HG02798 (cell line): ENCODE results near the gene ANKEF1.
A peak's percentile ranks its signal among the peaks of the same experiment; 100 is the strongest.

Source experiments
- ATAC-seq: cut with Tn5 transposase; IDR thresholded peaks from one replicate; pipeline ENCODE4 v1.9.1; 2021; ENCODE audit warnings: mild to moderate bottlenecking; ENCODE audit not compliant: unreplicated experiment, poor library complexity

The ANKEF1 gene

DNA sequence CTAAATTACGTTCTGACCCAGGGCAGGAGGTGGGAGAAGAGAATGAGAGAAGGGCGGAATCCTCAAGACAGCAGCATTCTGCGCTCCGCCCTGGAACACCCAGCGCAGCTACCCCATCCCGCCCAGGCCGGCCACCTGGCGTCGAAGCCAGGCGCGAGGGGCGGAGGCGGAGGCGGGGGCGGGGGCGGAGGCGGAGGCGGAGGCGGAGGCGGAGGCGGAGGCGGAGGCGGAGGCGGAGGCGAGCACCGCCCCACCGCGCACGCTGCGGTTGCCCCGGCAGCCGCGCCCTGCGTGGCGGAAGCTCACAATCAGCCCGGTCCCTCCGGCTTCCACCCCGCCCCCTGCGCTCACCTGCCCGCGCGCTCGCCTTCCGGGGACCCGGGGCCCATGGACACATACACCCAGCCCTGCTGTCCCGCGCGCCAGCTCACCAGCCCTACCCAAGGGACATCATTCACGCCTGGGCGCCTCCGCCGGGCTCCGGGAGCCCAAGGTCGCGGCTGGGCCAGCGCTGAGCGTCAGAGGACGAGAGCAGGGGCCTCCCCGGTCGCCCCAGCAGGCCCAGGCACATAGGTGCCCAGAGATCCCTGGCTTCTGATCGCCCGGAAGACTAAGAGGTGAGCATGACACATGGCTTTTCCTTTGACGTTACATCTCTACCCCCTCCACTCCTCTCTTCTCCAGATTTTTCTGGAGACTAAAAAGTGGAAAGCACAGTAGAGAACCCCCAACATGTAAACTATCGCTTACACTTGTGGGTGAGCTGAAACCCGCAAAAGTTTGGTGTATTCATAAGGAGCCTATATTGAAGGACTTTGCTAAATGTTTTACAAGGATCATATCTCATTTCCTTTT, at the start of gene ANKEF1:
Gene ANKEF1 (plus strand): TSS at position 271 of the 855 bp plus-strand sequence. CDS start 3,315 bp downstream, outside the sequence.
- peak; percentile 95 for ATAC-seq

DNA sequence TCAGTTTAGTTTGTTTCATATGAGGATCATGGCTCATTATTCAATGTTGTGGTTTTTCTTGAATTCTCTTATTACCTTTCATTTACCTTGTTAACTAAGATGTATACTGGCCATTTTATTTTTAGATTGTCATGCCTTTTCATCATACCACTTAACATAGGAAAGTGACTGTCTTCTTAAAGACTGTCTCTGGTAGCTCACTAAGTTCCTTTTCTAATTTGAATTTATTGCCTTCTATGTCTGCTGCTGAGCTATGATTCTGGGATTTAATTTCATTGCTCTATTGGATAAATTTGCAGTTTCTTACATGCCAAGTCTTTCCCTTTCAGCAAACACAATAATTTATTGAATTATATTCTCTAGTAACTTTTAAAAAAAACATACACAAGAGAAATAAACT, 49.5 kb upstream of the ANKEF1 start:
- ATAC-seq: no peak

DNA sequence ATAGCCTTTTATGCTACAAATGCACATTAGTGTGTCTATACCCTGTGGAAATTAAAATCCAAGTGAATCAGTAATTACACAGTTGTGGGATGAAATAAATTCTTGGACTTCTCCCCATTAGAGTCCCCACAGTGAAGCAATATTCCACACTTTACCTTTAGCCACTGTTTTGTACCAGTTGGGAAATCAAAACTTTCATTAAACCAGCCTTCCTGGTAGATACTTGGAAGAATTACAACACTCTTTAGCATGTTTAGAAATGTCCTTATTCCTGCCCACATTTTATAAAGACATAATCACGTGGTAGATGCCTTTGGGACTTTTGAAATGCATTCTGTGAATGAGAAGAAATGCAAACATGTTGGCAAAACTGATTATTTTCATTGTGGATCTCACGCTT, 49.0 kb upstream of the ANKEF1 start:
- no peak for ATAC-seq

DNA sequence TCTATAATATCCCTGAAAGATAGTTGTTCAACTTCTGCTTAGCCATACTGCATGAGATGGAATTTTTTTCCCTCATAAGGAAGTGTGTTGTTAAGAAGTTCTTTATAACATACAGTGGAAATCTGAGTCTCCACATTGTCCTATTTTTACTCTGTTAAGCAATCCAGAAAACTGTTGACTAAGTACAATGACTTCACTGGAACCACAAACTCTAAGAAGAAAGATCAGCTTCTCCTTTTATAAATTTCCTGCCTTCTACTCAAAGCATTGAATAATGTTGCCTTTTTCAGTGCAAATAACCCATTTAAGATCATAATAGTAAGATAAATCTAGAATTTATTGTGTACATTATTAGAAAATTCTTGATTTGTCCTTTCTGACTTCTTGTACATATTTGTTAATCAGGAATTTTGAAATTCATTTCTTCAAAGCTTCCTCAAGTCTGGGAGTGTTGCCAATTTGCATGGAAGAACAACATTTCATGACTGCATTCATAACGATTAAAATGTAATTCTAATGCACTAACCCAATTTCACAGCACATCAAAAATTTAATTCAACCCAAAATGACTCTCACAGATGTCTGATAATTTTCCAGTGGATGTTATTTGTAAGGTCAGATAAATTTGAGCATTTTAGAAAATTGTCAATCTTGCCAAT, 45.6 kb upstream of the ANKEF1 start:
- no peak for ATAC-seq

DNA sequence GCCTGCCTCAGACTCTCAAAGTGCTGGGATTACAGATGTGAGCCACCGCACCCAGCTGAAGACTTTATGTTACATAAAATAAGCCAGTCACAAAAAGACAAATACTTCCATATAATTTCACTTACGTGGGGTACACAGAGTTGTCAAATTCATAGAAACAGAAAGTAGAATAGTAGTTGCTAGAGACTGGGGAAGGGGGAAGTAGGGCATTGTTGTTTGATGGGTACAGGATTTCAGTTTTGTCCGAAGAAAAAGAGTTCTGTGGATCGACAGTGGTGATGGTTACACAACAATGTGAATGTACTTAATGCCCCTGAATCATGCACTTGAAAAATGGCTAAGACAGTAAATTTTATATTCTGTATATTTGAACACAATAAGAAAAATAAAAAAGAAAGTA, 41.6 kb upstream of the ANKEF1 start:
- no peak for ATAC-seq

DNA sequence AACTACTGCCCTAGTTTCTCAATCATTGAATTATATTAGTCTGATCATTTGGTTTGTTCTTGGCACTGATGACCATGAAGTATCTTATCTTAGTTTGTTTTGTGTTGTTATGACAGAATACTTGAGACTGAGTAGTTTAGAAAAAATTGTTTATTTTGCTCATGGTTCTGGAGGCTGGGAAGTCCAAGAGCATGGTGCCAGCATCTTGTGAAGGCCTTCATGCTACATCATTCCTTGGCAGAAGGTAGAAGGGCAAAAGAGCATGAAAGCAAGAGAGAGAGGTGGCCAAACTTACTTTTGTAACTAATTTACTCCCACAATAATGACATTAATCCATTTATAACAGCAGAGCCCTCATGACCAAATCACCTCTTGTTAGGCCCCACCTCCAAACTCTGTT, 40.1 kb upstream of the ANKEF1 start:
- no peak for ATAC-seq

DNA sequence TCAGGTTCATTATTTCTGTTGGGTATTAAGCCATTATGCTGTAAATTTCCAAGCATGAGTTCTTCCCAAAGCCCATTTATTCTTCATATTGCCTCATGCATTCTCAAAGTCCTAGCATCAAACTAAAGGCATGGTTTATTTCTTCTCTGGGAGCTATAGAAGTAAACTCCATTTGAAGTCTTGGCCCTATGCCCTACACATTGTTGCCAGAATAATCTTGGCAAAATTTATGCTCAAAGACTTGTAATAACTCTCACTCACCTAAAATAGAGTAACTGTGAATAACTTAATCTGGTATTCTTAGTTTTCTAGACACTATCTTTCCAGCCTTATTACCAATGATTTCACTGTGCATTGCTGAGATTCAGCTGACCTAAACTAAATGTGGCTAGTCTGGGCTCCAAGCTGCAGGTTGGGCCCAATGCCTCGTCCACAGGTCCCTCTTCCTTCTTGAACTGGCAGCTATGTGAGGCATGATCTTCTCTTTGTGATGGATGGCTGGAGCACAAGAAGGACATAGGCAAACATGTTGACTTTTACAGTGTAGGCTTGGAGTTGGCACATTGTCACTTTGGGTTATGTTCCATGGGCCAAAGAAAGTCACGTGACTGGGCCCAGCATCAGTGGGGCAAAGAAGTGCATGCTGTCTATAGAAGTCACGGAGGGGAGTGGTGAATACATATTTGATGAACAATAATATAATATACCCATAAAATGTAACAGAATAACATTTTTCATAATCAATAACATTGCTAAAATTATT, 39.1 kb upstream of the ANKEF1 start:
- ATAC-seq: no peak

DNA sequence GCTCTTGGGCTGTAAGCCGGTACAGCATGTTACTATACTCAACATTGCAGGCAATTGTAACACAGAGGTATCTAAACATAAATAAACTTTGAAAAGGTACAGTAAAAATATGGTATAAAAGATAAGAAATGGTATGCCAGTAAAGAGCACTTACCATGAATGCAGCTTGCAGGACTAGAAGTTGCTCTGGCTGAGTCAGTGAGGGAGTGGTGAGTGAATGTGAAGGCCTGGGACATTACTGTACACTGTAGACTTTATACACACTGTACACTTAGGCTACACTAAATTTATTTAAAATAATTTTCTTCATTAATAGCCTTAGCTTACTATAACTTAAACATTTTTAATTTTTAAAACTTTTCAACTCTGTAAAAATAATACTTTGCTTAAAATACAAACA, 37.8 kb upstream of the ANKEF1 start:
- no peak for ATAC-seq

DNA sequence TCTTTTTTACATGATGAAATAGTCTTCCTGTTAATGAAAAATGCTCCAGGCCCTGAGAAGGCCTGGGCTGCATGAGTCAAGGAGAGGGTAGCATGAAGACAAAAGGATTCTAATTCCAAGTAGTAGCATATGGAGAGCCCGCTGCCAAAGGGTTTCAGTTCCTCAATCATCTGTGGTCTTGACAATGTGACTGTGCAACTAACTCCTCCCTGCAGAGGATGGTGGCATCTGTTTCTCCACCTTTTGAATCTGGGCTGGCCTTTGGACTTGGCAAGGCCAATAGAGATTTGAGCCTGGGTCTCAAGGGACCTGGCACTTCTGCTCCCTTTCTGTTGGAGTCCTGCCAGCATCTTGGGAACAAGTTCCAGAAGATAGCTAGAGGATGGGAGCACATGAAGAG, 35.1 kb upstream of the ANKEF1 start:
- ATAC-seq: no peak

DNA sequence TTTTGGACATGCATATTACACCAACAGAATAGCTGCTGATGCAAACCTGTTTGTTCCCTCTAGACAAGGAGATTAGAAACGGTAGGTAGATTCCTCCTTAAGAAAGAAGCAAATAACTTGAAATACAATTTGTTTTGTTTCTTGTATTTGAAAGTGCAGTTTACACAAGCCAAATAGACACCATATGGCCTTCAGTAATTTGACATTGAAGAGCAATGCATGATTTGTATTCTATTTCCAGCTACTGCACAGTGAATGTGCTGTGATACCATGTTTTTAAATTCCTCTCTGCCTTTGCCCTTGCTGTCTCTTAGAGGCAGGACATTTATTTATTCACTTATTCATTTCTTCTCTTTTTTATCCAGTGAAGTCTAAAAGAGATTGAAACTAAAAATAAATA, 31.9 kb upstream of the ANKEF1 start:
- ATAC-seq: no peak

DNA sequence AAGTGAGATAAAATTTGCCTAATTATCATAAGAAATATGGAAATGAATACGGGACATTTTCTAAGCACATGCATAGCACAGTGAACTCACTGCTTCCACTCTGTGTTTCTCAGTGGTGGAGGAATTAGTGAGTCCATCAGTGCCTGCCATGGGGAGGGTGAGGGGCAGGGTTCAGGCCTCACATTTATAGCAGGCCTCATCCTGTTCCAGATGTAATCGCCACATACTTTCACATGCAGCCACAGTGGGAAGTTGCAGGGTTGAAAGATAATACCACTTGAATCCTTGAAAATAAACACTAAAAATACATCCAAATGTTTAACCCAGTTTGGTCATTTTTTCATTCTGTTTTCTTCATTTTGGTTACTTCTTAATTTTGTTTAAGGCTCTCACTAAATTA, 29.9 kb upstream of the ANKEF1 start:
- no peak for ATAC-seq

DNA sequence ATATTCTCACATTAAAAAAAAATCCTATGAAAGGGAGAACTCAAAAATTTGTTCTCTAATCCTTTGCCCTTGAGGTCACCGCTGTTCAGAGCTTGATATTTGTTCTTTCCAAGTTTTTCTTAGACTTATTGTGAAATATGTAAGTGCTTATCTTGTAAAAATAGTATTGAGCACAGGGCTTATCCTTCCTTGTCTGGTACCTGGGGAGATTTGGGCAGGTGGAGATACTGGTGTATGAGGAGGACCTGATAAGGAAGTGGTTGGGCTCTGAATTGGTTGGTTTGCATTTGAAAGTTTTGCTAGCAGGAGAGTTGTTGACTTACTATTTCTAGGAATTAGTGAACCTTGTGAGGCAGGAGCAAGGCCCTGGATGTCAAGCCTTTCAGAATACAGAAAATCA, 28.9 kb upstream of the ANKEF1 start:
- no peak for ATAC-seq

DNA sequence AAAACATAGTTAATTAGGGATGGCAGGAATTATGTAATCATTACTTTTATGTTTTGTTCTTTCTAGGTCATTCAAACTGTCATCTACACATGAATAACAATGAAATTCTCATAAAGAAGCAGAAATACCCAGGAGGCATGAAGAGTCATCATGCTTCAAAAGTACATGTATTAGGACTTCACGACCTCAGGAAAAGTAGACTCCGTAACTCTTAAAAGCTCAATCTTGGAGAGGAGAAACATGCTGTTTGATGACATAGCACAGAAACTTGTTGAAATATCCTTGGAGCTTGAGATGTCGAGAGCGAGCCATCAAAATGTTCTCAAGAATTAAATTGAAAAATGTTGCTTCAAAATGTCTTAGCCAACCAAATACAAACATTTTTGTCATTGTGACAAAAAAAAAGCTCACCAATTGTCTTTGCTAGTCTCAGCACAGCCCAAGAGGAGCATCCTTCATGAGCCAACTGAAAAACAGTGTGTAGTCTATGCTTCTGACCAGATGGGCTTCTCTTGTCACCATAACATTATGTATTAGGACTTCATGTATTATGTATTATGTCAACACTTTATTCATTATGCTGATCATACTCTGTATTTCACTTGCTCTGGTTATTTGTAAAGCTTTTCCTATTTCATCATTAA, 28.2 kb upstream of the ANKEF1 start:
- no peak for ATAC-seq

DNA sequence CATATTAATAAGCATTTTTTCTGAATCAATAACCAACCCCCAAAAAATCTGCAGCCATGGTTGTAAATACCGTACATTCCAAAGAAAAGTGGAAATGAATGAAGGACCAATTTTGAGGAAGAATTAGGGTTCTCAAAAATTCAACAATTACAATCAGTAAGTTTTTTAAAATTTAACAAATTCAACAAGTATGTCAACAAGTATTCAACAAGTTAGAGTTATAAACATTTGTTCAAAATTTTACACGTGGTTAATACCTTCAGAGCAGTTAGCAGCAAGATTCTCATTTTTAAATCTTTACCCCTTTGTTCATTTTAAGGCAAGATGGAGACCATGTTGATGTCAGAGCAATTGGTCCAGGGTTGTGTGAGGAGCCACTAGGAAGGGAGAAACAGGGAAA, 27.6 kb upstream of the ANKEF1 start:
- ATAC-seq: no peak

DNA sequence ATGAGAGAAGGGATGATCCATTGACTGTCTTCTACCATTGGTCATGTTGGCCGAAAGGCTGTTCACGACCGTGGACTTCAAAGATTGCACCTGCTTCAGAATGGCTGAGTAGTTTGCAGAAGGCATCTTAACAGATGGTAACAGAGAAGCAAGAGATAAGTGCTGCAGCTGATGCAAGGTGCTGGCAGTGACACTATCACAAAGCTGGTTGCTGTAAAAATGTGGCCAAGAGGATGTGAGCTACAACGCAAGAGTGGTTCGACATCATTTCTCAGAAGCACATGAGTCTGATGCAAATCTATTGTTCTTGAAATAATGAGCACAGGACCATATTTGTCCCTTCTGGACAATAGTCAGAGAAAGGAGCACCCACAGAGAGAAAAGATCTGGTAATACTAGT, 27.0 kb upstream of the ANKEF1 start:
- ATAC-seq: no peak

DNA sequence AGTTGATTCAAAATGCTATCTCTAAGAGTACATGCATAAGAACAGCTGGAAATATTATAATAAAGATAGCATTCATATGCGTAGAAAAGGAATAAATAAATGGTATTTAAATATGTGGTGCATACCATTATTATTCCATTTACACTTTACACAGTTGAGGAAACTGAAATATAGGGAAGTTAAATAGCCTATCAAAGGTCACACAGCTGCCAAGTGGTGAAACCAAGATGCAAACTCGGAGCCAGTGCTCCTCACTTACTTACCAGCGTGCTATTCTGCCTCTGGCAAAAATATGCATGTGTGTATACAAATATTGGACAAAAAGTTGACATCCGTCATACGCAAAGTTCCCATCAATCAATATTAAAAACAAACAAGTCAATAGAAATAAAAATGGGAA, 22.3 kb upstream of the ANKEF1 start:
- ATAC-seq: no peak

DNA sequence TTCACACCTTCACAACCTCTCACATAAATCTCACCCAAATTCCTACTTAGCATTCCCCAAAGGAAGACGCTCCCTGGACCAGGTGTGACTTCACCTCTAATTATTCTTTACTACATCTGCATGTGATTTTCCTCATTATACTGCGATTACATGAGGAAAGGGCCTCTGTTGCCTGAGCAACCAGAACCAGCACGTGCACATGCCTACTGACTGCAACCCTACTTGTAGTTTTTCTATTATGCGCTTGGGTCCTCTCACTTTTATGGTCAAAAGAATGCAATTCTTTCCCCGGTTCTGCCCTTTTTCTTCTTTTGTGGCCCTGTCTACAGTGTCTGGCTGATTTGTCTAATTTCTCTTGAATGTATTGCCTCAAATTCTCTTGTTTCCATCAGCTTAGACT, 20.4 kb upstream of the ANKEF1 start:
- ATAC-seq: no peak

DNA sequence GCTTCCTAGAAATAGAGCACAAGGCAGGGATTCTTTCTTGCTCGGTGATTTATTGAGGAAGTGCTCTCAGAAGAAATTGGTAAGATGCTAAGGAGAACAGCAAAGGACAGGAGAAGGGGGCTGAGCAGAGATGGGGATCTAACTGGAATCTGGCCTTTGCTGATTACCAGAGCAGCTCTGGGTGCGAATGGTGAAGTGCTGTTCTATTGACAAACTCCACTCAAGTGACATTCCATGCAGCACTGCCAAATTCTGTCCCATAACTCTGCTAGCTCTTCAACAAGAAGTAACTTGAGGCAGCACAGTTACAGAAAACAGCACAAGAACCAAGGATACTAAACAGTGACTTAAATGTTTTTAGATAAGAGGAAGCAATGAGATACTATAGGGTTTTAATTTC, 13.8 kb upstream of the ANKEF1 start:
- ATAC-seq: no peak

DNA sequence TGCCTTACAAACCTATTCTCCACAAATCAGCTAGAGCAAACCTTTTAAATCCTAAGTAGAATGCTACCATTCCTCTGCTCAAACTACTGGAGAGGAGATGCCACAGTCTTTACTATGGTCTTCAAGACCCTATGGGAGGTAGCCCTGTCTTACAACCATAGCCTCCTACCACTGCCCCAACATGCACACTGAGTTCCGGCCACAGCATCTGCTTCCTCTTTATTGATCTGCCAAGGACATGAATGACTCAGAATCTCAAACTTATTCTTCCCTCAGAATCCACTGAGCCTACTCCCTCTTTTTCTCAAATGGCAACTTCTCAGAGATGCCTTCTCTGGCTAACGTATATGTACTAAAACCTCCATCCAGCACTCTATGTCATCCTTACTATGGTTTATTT, 12.2 kb upstream of the ANKEF1 start:
- ATAC-seq: no peak

DNA sequence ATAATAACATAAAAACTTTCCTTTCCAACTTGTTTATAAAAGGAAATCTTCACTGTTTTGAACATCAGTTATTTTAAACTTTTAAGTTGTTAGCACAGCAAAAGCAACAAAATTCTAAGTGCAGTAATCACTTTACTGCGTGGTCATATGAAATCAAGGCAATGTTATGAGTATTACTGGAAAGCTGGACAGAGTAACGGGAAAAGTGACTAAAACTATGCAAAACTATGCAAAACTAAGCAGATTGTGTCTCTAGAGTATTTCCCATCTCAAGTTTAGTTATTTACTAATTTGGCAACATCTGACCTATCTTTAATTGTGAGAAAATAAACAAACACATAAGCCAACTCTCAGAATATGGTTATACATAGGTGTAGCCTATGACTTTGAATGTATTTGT, 10.9 kb upstream of the ANKEF1 start:
- ATAC-seq: no peak
